NCI-H2107 (cell line): ENCODE measurements around the gene TMEM72.

Experiments
- DNase-seq: peaks from one replicate; lab custom pipeline; 2025; lab: John Stamatoyannopoulos, UW

Gene TMEM72

GRCh38 chr10:44890696-44891563 lies 20.2 kb upstream of the TMEM72 start:
- DNase-seq = no peak

- DNase-seq = no peak
Observed at GRCh38 chr10:44891721-44892120, 19.4 kb upstream of the TMEM72 start.

GRCh38 chr10:44893604-44894468 lies 17.3 kb upstream of the TMEM72 start:
- DNase-seq = no peak

- DNase-seq = no peak
Observed at GRCh38 chr10:44894691-44895090, 16.4 kb upstream of the TMEM72 start.

GRCh38 chr10:44895280-44895679 lies 15.9 kb upstream of the TMEM72 start:
- DNase-seq = no peak

- no peak for DNase-seq
Observed at GRCh38 chr10:44897049-44897448, 14.1 kb upstream of the TMEM72 start.

- peak; percentile 44 for DNase-seq
Observed at GRCh38 chr10:44898665-44899064, 12.5 kb upstream of the TMEM72 start.

- DNase-seq = no peak
Observed at GRCh38 chr10:44899450-44900080, 11.6 kb upstream of the TMEM72 start.

GRCh38 chr10:44902941-44903545 lies 8.1 kb upstream of the TMEM72 start:
- no peak for DNase-seq

- no peak for DNase-seq
Observed at GRCh38 chr10:44906486-44906885, 4.7 kb upstream of the TMEM72 start.

GRCh38 chr10:44907556-44907955 lies 3.6 kb upstream of the TMEM72 start:
- DNase-seq = no peak

GRCh38 chr10:44908066-44908749 lies 2.9 kb upstream of the TMEM72 start:
- DNase-seq = peak; percentile 53

- DNase-seq = no peak
Observed at GRCh38 chr10:44908936-44909630, 2.1 kb upstream of the TMEM72 start.

GRCh38 chr10:44909910-44910309 lies 1.2 kb upstream of the TMEM72 start:
- DNase-seq = no peak

- DNase-seq = no peak
Observed at GRCh38 chr10:44910602-44911001, 535 bp upstream of the TMEM72 start.

- no peak for DNase-seq
Observed at GRCh38 chr10:44911951-44912350, 814 bp downstream of the TMEM72 start.

GRCh38 chr10:44913350-44914081 lies 2.4 kb downstream of the TMEM72 start:
- no peak for DNase-seq

- no peak for DNase-seq
Observed at GRCh38 chr10:44914891-44915290, 3.8 kb downstream of the TMEM72 start.

GRCh38 chr10:44916429-44916828 lies 5.3 kb downstream of the TMEM72 start:
- DNase-seq = no peak

- DNase-seq = no peak
Observed at GRCh38 chr10:44917848-44918247, 6.7 kb downstream of the TMEM72 start.
